HG02571 (cell line): ENCODE data around the gene ADAM33.

Experiments
- ATAC-seq: cut with Tn5 transposase; IDR thresholded peaks from one replicate; pipeline ENCODE4 v1.9.1; 2021; ENCODE audit warnings: mild to moderate bottlenecking, moderate library complexity; ENCODE audit not compliant: unreplicated experiment

ADAM33 gene

GRCh38 chr20:3669710-3670367, 12.0 kb downstream of the ADAM33 start:
- no peak for ATAC-seq

GRCh38 chr20:3667434-3668037, 14.3 kb downstream of the ADAM33 start:
- ATAC-seq, result no peak

- ATAC-seq, result no peak
These were observed 18.0 kb downstream of the ADAM33 start for GRCh38 chr20:3663858-3664257.

- no peak for ATAC-seq
These were observed 18.6 kb downstream of the ADAM33 start, which contains the start of gene GFRA4 for GRCh38 chr20:3663031-3663701. Gene GFRA4, minus strand, starts transcription at chr20:3663399. Its CDS starts 0 bp downstream, at chr20:3663399.

DNA sequence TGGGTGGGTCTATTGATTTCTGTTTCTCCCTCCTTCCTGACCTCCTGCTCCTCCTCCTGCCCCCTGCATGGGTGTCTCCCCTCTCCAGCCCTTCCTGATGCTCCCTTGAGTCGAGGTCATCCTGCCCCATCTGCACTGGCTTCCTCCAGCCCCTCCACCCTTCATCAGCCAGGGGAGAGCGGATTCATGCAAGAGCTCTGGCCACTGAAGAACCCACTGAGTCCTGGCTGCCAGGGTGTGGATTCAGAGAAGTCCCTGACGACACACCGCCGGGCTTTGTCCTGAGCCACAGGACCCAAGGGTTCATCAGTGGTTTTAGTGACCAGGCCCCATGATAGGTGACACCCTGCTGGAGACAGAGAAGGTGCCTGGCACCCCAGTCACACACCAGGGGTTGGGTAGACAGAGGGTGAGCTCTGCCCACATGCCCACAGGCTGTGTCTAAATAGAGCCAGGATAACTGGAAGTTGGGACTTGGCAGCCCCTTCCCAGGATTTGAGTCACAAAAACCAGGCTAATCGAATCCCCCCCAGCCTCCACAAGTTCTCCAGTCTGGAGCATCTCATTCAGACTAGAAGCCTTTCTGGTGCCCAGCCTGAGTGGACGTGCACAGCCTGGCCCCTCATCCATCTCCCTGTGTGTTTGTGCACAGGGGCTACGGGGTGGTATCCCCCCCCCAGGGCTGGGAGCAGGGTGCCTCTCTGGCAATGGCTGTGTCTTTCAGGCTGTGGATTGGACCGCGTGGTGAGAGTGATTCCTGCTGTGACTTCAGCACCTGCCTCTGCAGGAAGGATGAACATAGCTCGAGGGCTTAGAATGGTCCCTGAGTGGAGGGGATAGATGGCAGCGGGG, 19.8 kb downstream of the ADAM33 start:
- no peak for ATAC-seq

- no peak for ATAC-seq
These were observed 20.6 kb downstream of the ADAM33 start for GRCh38 chr20:3661060-3661813.

- no peak for ATAC-seq
These were observed 21.3 kb downstream of the ADAM33 start for GRCh38 chr20:3660262-3661059.

DNA sequence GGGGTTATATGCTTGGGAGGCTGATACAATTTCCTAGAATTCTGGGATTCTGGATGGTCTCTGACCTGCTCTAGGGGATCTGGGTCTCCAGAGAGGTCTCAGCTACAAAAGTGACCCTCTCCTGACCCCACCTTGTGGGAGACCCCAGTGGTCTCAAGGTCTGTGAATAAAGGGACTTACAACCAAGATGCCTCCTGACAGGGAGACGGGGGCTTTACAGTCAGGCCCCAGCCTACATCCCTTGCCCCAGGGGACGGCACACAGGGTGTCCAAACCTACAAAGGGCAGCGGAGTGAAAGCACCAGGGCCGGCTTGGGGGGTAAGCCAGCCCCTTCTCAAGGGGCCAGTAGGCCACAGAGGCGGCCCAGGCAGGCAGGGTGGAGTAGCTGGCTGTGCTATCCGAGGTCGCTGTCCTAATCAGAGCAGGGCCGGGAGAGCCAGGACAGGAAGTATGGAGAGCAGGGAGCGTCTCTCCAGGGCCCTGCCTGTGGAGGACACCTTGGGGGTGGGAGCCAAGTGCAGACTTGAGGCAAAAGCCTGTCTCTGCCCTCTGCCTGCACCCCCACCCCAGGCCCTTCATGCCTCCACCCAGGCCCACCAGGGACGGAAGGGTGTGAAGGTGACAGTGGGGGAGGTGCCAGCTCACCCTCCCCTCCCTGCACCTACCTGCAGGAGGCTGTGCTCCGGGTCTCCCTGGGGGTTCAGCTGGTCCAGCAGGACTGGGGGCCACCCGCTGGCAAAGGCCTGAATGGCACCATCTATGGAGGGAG, 22.1 kb downstream of the ADAM33 start:
- ATAC-seq, result no peak

GRCh38 chr20:3658716-3659491, 22.9 kb downstream of the ADAM33 start:
- ATAC-seq, result peak; percentile 74

DNA sequence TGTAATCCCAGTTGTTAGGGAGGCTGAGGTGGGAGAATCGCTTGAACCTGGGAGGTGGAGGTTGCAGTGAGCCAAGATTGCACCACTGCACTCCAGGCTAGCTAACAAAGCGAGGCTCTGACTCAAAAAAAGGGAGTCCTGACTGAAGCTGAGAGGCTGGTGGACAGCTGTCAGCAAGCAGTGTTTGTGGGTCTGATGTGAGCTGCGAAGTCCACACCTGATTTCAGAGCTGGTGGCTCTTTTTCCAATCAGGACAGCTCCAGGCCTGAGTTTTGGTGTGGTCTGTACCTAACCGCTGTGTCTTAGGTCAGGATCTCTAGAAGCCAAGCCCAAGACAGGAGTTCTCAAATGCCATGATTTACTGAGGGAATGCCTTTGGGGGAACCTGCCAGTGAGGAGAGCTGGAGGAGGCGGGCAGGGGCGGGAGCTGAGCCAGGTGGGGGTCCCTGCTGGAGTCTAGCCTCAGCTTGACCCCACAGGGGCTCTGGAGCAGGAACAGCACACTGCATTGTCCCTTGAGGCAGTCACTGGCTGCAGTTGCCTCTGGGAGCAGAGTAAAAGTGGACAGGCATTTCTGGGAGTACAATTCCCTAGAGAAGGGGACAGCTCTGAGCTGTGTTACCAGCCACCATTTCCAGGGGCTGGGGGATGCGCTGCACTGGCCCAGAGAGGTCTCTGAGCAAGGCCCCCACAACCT, 23.6 kb downstream of the ADAM33 start:
- ATAC-seq, result no peak

DNA sequence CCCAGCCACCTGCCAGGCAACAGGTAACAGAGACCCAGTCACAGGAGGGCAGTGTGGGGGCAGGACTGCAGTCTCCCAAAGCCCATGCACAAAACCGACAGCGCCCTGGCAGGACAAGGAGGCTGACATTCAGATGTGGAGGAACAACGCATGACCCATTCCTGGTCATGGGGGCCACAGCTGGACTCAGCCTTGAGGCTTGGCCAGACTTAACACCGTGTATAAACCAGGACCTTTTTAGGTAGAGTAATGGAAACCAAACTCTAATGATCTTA, 26.7 kb downstream of the ADAM33 start:
- no peak for ATAC-seq

GRCh38 chr20:3654326-3655130, 27.3 kb downstream of the ADAM33 start:
- no peak for ATAC-seq

DNA sequence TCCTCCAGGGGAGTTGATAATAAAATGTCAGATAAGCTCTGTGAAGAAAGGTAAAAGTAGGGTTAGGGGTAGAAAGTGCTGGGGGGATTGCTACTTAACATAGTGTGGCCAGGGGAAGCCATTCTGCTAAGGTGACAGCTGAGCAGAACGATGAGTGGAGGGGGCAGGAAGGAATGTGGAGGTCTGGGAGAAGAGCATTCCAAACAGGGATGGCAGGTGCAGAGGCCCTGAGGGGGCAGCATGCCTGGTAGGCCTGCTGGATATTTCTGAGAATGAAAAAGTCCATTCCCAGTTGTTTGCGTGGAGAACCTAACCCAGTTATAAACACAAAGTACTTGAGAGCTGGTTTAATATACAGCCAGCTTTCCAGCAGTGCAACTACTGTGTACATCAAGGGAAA, 27.9 kb downstream of the ADAM33 start:
- ATAC-seq, result no peak

DNA sequence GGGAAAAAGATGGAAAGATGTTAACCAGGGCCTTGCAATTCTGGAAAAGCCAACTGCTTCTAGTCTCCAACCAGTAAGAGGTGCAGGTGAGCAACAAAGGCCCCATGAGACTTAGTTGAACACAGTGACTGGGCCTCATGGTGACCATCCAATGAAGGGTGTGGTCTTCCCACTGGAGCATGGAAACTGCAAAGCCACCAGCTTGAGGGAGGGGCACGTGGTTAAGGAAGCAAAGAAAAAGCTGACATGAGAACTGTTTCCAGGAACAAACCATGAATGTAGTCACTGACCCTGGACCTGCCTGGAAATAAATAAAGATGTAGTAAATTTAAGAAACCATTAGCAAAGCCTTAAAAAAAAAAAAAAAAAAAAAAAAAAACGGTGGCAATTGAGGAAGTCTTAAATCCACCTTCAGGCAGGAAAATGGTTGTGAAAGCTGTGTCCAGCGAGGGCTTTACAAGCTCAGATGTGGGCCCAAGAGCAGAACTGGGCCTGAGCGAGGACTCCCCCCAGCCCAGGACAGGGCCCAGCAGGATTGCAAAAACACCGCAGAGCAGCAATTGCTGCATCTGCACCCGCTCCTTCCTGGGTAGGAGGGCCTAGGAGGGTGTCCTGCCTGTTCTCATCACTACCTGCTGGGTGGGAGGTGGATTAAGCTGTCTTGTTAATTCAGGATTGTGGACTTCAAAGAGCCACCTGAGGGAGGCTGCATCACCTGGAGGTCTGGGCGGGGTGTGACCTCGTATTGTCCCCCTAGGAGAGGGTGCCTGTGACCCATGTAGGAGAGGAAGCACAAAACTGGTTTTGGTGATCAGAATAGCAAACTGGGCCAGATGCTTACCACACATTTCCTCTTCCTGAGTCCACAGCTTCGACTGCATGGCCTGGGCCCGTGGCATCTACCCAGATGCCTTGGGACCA, 28.9 kb downstream of the ADAM33 start:
- no peak for ATAC-seq

- ATAC-seq, result no peak
These were observed 29.6 kb downstream of the ADAM33 start for GRCh38 chr20:3652221-3652620.
